Measurements from ENCODE around the gene BACH2. TPM values are rescaled to one million over a fixed set of nuclear protein-coding genes. Genes with fewer than 3 reads are reported as not detected.

Gene BACH2
- total and polyA plus RNA-seq, 2 experiments from 2014 or later: 1.6 to 5.7 TPM

DNA sequence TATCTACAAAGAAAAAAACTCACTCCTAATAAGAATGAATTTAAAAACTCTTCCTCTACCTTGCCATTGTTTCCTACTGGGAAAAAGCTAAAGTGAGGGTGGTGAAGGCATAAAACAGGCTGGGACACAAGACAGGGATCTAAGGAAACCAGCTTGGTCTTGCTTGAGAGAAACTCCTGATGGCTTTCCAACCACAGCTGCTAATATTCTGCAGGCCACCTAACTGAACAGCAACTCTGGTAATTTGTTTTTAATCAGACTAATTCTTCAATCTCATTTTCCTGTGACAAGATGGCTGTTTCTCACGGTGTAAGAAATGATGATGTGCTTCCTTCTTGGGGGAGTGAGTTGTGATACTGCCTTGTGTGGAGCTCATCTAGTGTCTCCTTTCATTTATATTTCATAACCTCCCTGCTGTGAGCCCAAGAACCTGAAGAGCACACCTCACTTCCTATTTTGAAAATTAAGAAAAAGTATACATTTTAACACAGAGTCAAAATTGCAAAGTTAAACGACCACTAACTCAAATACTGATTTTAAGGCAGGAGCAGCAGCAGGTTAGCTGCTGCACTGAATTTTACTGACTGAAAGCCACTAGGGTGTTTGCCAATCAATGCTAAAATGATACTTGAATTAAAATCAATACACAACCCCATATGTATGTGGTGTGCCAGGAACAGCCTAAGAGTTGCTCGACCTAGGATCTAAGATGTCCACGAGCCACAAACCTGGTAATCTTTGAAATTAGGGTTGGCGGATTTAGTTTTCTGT is 58.0 kb downstream of the BACH2 start:
- no peaks in the 10 kb centered on the region for H3K27me3 ChIP-seq (ENCODE audit: insufficient read depth)
- Mint-ChIP-seq H3K4me3 (no peak overlapping the region), H3K4me1 (0 out of 3 replicates have a peak, but pooled peaks cover 3% of the 10 kb centered on the region), H3K27ac (no peak overlapping the region), H3K27me3 (ENCODE audit: insufficient read depth, low read depth, poor library complexity) (no peaks in the 10 kb centered on the region), H3K36me3 (ENCODE audit: low read depth) (no peaks in the 10 kb centered on the region), H3K9me3 (no peaks in the 10 kb centered on the region)
- TF ChIP-seq, protein P1, sequence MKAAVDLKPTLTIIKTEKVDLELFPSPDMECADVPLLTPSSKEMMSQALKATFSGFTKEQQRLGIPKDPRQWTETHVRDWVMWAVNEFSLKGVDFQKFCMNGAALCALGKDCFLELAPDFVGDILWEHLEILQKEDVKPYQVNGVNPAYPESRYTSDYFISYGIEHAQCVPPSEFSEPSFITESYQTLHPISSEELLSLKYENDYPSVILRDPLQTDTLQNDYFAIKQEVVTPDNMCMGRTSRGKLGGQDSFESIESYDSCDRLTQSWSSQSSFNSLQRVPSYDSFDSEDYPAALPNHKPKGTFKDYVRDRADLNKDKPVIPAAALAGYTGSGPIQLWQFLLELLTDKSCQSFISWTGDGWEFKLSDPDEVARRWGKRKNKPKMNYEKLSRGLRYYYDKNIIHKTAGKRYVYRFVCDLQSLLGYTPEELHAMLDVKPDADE (IDR thresholded peaks at IDR 0.05): no peak
- TF ChIP-seq CREB1 (CRISPR knock-in tag; IDR thresholded peaks at IDR 0.05; ENCODE audit: low read depth) (no peak), ZNF114 (CRISPR knock-in tag; IDR thresholded peaks at IDR 0.05) (no peak), ZNF331 (CRISPR knock-in tag; IDR thresholded peaks at IDR 0.05; ENCODE audit: low read depth) (no peak), POLR2AphosphoS5 (IDR thresholded peaks at IDR 0.05; ENCODE audit: low read depth) (no peak), STAT1 (IDR thresholded peaks at IDR 0.05; ENCODE audit: unreplicated experiment) (no peak), EZH2phosphoT487 (IDR thresholded peaks at IDR 0.05; ENCODE audit: unreplicated experiment) (no peak), EZH2 (IDR thresholded peaks at IDR 0.05; ENCODE audit: low read depth, unreplicated experiment) (no peak), JUNB (IDR thresholded peaks at IDR 0.05; ENCODE audit: unreplicated experiment) (no peak), NANOG (IDR thresholded peaks at IDR 0.05; ENCODE audit: borderline replicate concordance) (no peak)
- TF ChIP-seq, protein P2, sequence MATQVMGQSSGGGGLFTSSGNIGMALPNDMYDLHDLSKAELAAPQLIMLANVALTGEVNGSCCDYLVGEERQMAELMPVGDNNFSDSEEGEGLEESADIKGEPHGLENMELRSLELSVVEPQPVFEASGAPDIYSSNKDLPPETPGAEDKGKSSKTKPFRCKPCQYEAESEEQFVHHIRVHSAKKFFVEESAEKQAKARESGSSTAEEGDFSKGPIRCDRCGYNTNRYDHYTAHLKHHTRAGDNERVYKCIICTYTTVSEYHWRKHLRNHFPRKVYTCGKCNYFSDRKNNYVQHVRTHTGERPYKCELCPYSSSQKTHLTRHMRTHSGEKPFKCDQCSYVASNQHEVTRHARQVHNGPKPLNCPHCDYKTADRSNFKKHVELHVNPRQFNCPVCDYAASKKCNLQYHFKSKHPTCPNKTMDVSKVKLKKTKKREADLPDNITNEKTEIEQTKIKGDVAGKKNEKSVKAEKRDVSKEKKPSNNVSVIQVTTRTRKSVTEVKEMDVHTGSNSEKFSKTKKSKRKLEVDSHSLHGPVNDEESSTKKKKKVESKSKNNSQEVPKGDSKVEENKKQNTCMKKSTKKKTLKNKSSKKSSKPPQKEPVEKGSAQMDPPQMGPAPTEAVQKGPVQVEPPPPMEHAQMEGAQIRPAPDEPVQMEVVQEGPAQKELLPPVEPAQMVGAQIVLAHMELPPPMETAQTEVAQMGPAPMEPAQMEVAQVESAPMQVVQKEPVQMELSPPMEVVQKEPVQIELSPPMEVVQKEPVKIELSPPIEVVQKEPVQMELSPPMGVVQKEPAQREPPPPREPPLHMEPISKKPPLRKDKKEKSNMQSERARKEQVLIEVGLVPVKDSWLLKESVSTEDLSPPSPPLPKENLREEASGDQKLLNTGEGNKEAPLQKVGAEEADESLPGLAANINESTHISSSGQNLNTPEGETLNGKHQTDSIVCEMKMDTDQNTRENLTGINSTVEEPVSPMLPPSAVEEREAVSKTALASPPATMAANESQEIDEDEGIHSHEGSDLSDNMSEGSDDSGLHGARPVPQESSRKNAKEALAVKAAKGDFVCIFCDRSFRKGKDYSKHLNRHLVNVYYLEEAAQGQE (IDR thresholded peaks at IDR 0.05; ENCODE audit: unreplicated experiment): no peak
- TF ChIP-seq, protein P3, sequence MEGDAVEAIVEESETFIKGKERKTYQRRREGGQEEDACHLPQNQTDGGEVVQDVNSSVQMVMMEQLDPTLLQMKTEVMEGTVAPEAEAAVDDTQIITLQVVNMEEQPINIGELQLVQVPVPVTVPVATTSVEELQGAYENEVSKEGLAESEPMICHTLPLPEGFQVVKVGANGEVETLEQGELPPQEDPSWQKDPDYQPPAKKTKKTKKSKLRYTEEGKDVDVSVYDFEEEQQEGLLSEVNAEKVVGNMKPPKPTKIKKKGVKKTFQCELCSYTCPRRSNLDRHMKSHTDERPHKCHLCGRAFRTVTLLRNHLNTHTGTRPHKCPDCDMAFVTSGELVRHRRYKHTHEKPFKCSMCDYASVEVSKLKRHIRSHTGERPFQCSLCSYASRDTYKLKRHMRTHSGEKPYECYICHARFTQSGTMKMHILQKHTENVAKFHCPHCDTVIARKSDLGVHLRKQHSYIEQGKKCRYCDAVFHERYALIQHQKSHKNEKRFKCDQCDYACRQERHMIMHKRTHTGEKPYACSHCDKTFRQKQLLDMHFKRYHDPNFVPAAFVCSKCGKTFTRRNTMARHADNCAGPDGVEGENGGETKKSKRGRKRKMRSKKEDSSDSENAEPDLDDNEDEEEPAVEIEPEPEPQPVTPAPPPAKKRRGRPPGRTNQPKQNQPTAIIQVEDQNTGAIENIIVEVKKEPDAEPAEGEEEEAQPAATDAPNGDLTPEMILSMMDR (conservative IDR thresholded peaks at IDR 0.05; ENCODE audit: low read depth in 2 of 2): no peak
- TF ChIP-seq, protein P4, sequence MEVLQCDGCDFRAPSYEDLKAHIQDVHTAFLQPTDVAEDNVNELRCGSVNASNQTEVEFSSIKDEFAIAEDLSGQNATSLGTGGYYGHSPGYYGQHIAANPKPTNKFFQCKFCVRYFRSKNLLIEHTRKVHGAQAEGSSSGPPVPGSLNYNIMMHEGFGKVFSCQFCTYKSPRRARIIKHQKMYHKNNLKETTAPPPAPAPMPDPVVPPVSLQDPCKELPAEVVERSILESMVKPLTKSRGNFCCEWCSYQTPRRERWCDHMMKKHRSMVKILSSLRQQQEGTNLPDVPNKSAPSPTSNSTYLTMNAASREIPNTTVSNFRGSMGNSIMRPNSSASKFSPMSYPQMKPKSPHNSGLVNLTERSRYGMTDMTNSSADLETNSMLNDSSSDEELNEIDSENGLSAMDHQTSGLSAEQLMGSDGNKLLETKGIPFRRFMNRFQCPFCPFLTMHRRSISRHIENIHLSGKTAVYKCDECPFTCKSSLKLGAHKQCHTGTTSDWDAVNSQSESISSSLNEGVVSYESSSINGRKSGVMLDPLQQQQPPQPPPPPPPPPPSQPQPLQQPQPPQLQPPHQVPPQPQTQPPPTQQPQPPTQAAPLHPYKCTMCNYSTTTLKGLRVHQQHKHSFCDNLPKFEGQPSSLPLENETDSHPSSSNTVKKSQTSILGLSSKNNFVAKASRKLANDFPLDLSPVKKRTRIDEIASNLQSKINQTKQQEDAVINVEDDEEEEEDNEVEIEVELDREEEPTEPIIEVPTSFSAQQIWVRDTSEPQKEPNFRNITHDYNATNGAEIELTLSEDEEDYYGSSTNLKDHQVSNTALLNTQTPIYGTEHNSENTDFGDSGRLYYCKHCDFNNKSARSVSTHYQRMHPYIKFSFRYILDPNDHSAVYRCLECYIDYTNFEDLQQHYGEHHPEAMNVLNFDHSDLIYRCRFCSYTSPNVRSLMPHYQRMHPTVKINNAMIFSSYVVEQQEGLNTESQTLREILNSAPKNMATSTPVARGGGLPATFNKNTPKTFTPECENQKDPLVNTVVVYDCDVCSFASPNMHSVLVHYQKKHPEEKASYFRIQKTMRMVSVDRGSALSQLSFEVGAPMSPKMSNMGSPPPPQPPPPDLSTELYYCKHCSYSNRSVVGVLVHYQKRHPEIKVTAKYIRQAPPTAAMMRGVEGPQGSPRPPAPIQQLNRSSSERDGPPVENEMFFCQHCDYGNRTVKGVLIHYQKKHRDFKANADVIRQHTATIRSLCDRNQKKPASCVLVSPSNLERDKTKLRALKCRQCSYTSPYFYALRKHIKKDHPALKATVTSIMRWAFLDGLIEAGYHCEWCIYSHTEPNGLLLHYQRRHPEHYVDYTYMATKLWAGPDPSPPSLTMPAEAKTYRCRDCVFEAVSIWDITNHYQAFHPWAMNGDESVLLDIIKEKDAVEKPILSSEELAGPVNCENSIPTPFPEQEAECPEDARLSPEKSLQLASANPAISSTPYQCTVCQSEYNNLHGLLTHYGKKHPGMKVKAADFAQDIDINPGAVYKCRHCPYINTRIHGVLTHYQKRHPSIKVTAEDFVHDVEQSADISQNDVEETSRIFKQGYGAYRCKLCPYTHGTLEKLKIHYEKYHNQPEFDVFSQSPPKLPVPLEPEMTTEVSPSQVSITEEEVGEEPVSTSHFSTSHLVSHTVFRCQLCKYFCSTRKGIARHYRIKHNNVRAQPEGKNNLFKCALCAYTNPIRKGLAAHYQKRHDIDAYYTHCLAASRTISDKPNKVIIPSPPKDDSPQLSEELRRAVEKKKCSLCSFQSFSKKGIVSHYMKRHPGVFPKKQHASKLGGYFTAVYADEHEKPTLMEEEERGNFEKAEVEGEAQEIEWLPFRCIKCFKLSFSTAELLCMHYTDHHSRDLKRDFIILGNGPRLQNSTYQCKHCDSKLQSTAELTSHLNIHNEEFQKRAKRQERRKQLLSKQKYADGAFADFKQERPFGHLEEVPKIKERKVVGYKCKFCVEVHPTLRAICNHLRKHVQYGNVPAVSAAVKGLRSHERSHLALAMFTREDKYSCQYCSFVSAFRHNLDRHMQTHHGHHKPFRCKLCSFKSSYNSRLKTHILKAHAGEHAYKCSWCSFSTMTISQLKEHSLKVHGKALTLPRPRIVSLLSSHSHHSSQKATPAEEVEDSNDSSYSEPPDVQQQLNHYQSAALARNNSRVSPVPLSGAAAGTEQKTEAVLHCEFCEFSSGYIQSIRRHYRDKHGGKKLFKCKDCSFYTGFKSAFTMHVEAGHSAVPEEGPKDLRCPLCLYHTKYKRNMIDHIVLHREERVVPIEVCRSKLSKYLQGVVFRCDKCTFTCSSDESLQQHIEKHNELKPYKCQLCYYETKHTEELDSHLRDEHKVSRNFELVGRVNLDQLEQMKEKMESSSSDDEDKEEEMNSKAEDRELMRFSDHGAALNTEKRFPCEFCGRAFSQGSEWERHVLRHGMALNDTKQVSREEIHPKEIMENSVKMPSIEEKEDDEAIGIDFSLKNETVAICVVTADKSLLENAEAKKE (CRISPR knock-in tag; IDR thresholded peaks at IDR 0.05): no peak
- no peak for ATAC-seq
- no peaks in the 10 kb centered on the region for H3K36me3 ChIP-seq (ENCODE audit: insufficient read depth)
- H3K4me1 ChIP-seq (ENCODE audit: insufficient read depth): no peaks in the 10 kb centered on the region
- H3K4me2 ChIP-seq: no peak overlapping the region
- H3K9me2 ChIP-seq (ENCODE audit: insufficient read depth): no peaks in the 10 kb centered on the region
- no peaks in the 10 kb centered on the region for H3K79me2 ChIP-seq (replicated peaks; ENCODE audit: insufficient read depth)
- no peak overlapping the region for H2AFZ ChIP-seq
- H4K20me1 ChIP-seq (replicated peaks; ENCODE audit: insufficient read depth): no peaks in the 10 kb centered on the region
- no peak for DNase-seq (ENCODE audit: low spot score)
- H3F3A ChIP-seq (replicated peaks; ENCODE audit: low read depth): no peaks in the 10 kb centered on the region
- H3K4me3 ChIP-seq: no peak overlapping the region
- no peak overlapping the region for H3K27ac ChIP-seq (ENCODE audit: low read depth)

Data from GM23338 (cell line).